Fibroblast of mammary gland (primary cell): ENCODE measurements around the gene WNK1.

Source experiments
- DNase-seq: peaks from one replicate; pipeline ENCODE4 v3.0.0-alpha.2; 2010; ENCODE audit warnings: low read depth
- H3K4me3 ChIP-seq: 2 replicates; pipeline ENCODE4 v1.5.1; 2011; ENCODE audit warnings: low read depth, mild to moderate bottlenecking, low read length, moderate library complexity; ENCODE audit not compliant: control insufficient read depth
- CTCF ChIP-seq: conservative IDR thresholded peaks from 2 replicates; pipeline ENCODE4 v1.5.1; 2011; ENCODE audit warnings: low read depth, low read length, inconsistent platforms; ENCODE audit not compliant: control insufficient read depth, insufficient read depth

Gene WNK1

DNA sequence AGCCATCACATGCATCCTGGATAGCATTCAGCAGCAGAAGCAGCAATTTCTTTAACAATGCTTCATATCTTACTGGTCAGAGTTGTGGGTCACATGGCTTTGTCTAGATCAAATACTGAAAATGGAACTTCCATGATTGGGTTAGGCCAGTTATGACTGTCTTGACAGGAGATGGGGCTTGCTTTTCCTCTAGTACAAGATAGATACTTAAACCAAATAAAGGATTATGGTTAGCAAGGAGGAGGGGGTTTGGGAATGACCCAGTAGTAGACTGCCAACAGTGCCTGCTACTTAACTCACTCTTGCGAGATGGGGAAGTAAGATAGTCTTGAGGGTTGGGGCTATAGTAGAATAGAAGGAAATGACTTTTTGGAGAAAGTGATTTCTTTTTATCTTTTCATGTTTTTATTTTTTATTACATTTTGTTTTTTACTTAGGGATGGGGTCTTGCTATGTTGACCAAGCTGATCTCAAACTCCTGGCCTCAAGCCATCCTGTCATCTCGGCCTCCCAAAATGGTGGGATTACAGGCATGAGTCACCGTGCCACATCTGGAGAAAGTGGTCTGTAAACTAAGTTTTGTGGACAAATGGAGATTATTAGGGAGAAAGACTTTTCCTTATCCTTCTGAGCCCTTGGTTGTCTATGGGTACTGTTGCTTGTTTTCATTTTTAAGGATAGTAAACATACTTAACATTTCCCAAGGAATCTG, 37.6 kb downstream of the WNK1 start:
- H3K4me3 ChIP-seq, result no peak overlapping the region
- DNase-seq, result peak; percentile 22
- TF ChIP-seq CTCF, result no peak

DNA sequence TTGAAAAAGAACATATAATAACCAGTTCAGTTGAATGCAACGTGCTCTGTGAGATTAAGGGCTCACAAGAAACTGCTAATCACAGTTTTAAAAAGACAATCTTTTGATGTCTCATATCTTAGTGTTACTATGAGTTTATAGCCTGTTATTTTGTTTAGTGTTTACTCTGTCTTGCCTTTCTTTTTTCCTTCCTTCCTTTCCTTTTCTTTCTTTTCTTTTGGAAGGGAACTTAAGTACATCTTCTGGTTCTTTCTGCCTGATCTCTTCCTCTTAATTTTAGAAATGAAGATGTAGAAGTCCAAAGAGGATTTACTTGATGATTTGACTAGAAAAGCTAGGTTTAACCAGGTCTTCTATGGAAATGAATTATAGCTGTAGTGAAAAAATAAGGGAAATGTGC, 38.2 kb downstream of the WNK1 start:
- H3K4me3 ChIP-seq, result no peak overlapping the region
- DNase-seq, result no peak
- no peak for TF ChIP-seq CTCF

DNA sequence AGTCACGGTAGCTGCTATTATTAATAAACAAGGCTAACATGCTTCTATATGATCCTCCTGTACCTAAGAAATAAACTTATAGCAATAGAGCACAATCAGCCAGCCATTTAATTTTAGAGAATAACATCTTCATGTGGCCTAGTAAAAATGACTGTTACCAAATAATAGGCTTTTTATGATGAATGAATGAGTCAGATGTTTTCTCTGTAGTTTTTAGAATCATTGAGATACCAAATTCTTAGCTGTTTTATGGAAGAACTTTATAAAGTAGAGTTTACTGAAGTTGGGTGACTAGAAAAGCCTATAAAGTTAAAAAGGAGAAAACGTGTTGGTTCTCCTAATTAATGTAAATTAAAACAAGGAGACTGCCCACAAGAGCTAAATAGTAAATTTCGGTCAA, 40.7 kb downstream of the WNK1 start:
- no peak overlapping the region for H3K4me3 ChIP-seq
- peak; percentile 32 for DNase-seq
- TF ChIP-seq CTCF, result no peak

DNA sequence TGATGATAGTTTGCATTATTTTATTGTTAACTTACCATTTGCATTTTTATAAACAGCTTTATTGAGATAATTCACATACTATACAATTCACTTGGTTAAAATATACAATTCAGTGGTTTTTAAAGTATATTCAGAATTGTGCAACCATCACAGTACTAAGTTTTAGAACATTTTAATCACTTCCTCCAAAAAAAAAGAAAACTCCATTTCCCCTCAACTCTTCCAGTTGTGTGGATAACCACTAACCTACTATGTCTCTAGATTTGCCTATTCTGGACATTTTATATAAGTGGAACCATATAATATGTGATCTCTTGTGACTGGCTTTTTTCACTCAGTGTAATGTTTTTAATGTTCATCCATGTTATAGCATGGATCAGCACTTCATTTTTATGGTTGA, 41.3 kb downstream of the WNK1 start:
- no peak overlapping the region for H3K4me3 ChIP-seq
- no peak for TF ChIP-seq CTCF
- no peak for DNase-seq

GRCh38 chr12:795305-795704, 42.9 kb downstream of the WNK1 start:
- H3K4me3 ChIP-seq, result no peak overlapping the region
- no peak for TF ChIP-seq CTCF
- no peak for DNase-seq

DNA sequence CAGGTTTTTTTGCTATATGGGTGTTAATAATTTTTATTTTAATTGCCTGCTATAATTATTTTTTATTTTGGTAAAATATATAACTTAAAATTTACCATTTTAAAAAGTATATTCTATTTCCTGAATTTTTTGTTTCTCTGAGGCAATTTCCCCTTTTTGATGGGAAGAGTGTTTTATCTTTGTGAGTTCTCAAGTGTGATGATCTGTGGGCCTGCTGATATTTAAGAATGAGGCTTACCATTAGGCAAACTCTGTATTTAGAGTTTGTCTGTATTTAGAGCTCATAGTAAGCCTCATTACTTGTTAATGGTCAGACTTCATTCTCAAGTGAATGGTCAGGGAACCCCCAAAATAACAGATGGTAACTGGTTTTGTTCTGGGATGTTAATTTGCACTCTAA, 48.0 kb downstream of the WNK1 start:
- no peak overlapping the region for H3K4me3 ChIP-seq
- no peak for TF ChIP-seq CTCF

More for the DNA sequence above, 48.0 kb downstream of the WNK1 start:
- no peak for DNase-seq
